Caki2 (cell line): ENCODE measurements around the gene IGSF23. TPM values are rescaled to one million over a fixed set of nuclear protein-coding genes. Genes with fewer than 3 reads are reported as not detected.
"Not testable (repeated sequence)": the region's sequence is repeated elsewhere in the genome, so short reads cannot be mapped to it uniquely, and the experiment has no call there.

Experiments
- DNase-seq: peaks from one replicate; pipeline ENCODE4 v3.0.0-alpha.2; 2015; ENCODE audit warnings: low read depth
- in situ Hi-C: cut with HindIII; loops from 2 replicates; pipeline ENCODE4 v1.10.0; 2016; ENCODE audit warnings: low sequenced_read_pairs, low pct_unique_long_range_greater_than_20kb, mixed read lengths
- total RNA-seq: library from RNA; depleted of rRNA; stranded (reverse); fragments of >200 nt; shearing (Covaris generic); gene quantifications from 2 replicates; pipeline ENCODE4 v1.2.3, GENCODE V29; 2014; ENCODE audit warnings: low replicate concordance

Gene IGSF23
- total RNA-seq, 1 experiment from 2014 or later: not detected

GRCh38 chr19:44582581-44583265 lies 30.6 kb upstream of the IGSF23 start:
- no peak for DNase-seq
- in situ Hi-C loops: no loop called here

- DNase-seq: peak; percentile 37
- in situ Hi-C loops: no loop called here
These were observed 27.8 kb upstream of the IGSF23 start for GRCh38 chr19:44585371-44586133.

GRCh38 chr19:44587963-44588770 lies 25.2 kb upstream of the IGSF23 start:
- peak; percentile 93 for DNase-seq
- in situ Hi-C loops: no loop called here

GRCh38 chr19:44588771-44589112 lies 24.6 kb upstream of the IGSF23 start:
- in situ Hi-C loops: no loop called here
- no peak for DNase-seq

GRCh38 chr19:44590245-44591059 lies 22.9 kb upstream of the IGSF23 start:
- in situ Hi-C loops: no loop called here
- DNase-seq: no peak

GRCh38 chr19:44591340-44591993 lies 21.9 kb upstream of the IGSF23 start:
- in situ Hi-C loops, DNase-seq: not testable (repeated sequence)

- DNase-seq: no peak
- in situ Hi-C loops: no loop called here
These were observed 20.9 kb upstream of the IGSF23 start for GRCh38 chr19:44592451-44592890.

- no peak for DNase-seq
- in situ Hi-C loops: no loop called here
These were observed 20.1 kb upstream of the IGSF23 start for GRCh38 chr19:44593294-44593693.

- DNase-seq, in situ Hi-C loops: not testable (repeated sequence)
These were observed 19.5 kb upstream of the IGSF23 start for GRCh38 chr19:44593866-44594266.

- DNase-seq: no peak
- in situ Hi-C loops: no loop called here
These were observed 16.8 kb upstream of the IGSF23 start for GRCh38 chr19:44596428-44597130.

- in situ Hi-C loops: no loop called here
- DNase-seq: no peak
These were observed 16.3 kb upstream of the IGSF23 start for GRCh38 chr19:44597131-44597491.

- DNase-seq: no peak
- in situ Hi-C loops: no loop called here
These were observed 15.0 kb upstream of the IGSF23 start for GRCh38 chr19:44598355-44598754.

- in situ Hi-C loops: no loop called here
These were observed 14.5 kb upstream of the IGSF23 start for GRCh38 chr19:44598880-44599279.

GRCh38 chr19:44600466-44600865 lies 12.9 kb upstream of the IGSF23 start:
- in situ Hi-C loops: no loop called here
- DNase-seq: no peak

More at GRCh38 chr19:44598880-44599279, 14.5 kb upstream of the IGSF23 start:
- no peak for DNase-seq

- in situ Hi-C loops: no loop called here
- DNase-seq: no peak
These were observed 11.3 kb upstream of the IGSF23 start for GRCh38 chr19:44602081-44602480.

- DNase-seq: no peak
- in situ Hi-C loops: no loop called here
These were observed 10.0 kb upstream of the IGSF23 start for GRCh38 chr19:44603201-44603945.

GRCh38 chr19:44604241-44604640 lies 9.1 kb upstream of the IGSF23 start:
- DNase-seq: no peak
- in situ Hi-C loops: no loop called here
